ENCODE measurements around the gene NDUFB1. TPM values are rescaled to one million over a fixed set of nuclear protein-coding genes. Genes with fewer than 3 reads are reported as not detected.

Gene NDUFB1
- total RNA-seq, 1 donor from 2014 or later, result 88.2 TPM

- TF ChIP-seq CTCF (IDR thresholded peaks at IDR 0.05), result no peak
- Mint-ChIP-seq H3K4me3 (no peak overlapping the region), H3K36me3 (ENCODE audit: low read depth) (peaks cover 6% of the 10 kb centered on the region), H3K4me1 (peaks cover 53% of the 10 kb centered on the region), H3K27ac (no peak overlapping the region), H3K27me3 (no peaks in the 10 kb centered on the region), H3K9me3 (no peaks in the 10 kb centered on the region)
- intact Hi-C loops (cut with micrococcal nuclease), result loop anchor here (10.0 kb wide), 1 partner anchor 1081 kb away; the partner anchor contains the start of genes LYSET and MOAP1
- ChIA-PET CTCF (no interaction called here), POLR2A (no interaction called here)
- DNase-seq (no peak), ATAC-seq (ENCODE audit: low read depth) (no peak)
Observed at GRCh38 chr14:92103363-92103989, 18.0 kb downstream of the NDUFB1 start.

GRCh38 chr14:92099802-92100201, 21.7 kb downstream of the NDUFB1 start:
- H3K36me3 Mint-ChIP-seq (ENCODE audit: low read depth), result peaks cover 10% of the 10 kb centered on the region
- no peaks in the 10 kb centered on the region for H3K27me3 Mint-ChIP-seq
- H3K27ac Mint-ChIP-seq, result no peak overlapping the region
- ChIA-PET CTCF (no interaction called here), POLR2A (interaction anchor here (1.6 kb wide), 1 partner anchor 23 kb away, joined by 3 read pairs; the partner anchor contains the start of gene CPSF2)
- H3K4me1 Mint-ChIP-seq, result peaks cover 29% of the 10 kb centered on the region
- H3K9me3 Mint-ChIP-seq, result no peaks in the 10 kb centered on the region
- no peak for ATAC-seq (ENCODE audit: low read depth)
- intact Hi-C loops (cut with micrococcal nuclease), result loop anchor here (10.0 kb wide), 1 partner anchor 1085 kb away; the partner anchor contains the start of genes LYSET and MOAP1
- no peak for TF ChIP-seq CTCF (IDR thresholded peaks at IDR 0.05)
- no peak for DNase-seq
- H3K4me3 Mint-ChIP-seq, result no peak overlapping the region

- POLR2A ChIA-PET, result interaction anchor here (0.6 kb wide), 2 partner anchors 15 to 81 kb away, joined by 3 read pairs; no protein-coding TSS in a partner anchor
- H3K36me3 Mint-ChIP-seq (ENCODE audit: low read depth), result peaks cover 35% of the 10 kb centered on the region
- no peak for TF ChIP-seq CTCF (IDR thresholded peaks at IDR 0.05)
Observed at GRCh38 chr14:92093320-92093719, 28.2 kb downstream of the NDUFB1 start.

GRCh38 chr14:92088494-92088893, 33.0 kb downstream of the NDUFB1 start:
- TF ChIP-seq CTCF (IDR thresholded peaks at IDR 0.05), result no peak
- no peak for ATAC-seq (ENCODE audit: low read depth)
- Mint-ChIP-seq H3K36me3 (ENCODE audit: low read depth) (peaks cover 59% of the 10 kb centered on the region), H3K27me3 (no peaks in the 10 kb centered on the region), H3K4me3 (no peak overlapping the region), H3K4me1 (no peaks in the 10 kb centered on the region), H3K27ac (no peak overlapping the region), H3K9me3 (no peaks in the 10 kb centered on the region)
- no peak for DNase-seq
- intact Hi-C loops (cut with micrococcal nuclease), result no loop called here
- POLR2A ChIA-PET, result interaction anchor here (0.7 kb wide), 1 partner anchor 19 kb away, joined by 3 read pairs; no protein-coding TSS in a partner anchor
- CTCF ChIA-PET, result no interaction called here

More at GRCh38 chr14:92093320-92093719, 28.2 kb downstream of the NDUFB1 start:
- intact Hi-C loops (cut with micrococcal nuclease), result loop anchor here (2.0 kb wide), 1 partner anchor 363 kb away; no protein-coding TSS in a partner anchor
- no peak for ATAC-seq (ENCODE audit: low read depth)
- H3K4me3 Mint-ChIP-seq, result no peak overlapping the region
- no peaks in the 10 kb centered on the region for H3K9me3 Mint-ChIP-seq
- DNase-seq, result no peak
- H3K27ac Mint-ChIP-seq, result no peak overlapping the region
- no peaks in the 10 kb centered on the region for H3K4me1 Mint-ChIP-seq
- H3K27me3 Mint-ChIP-seq, result no peaks in the 10 kb centered on the region
- CTCF ChIA-PET, result no interaction called here

GRCh38 chr14:92074555-92074954, 47.0 kb downstream of the NDUFB1 start:
- ChIA-PET CTCF (no interaction called here), POLR2A (no interaction called here)
- no peak for TF ChIP-seq CTCF (IDR thresholded peaks at IDR 0.05)
- peaks cover 65% of the 10 kb centered on the region for H3K36me3 Mint-ChIP-seq (ENCODE audit: low read depth)
- no peak for DNase-seq
- no peaks in the 10 kb centered on the region for H3K9me3 Mint-ChIP-seq
- H3K4me1 Mint-ChIP-seq, result no peaks in the 10 kb centered on the region
- no peak for ATAC-seq (ENCODE audit: low read depth)
- intact Hi-C loops (cut with micrococcal nuclease), result no loop called here
- H3K27me3 Mint-ChIP-seq, result no peaks in the 10 kb centered on the region
- H3K4me3 Mint-ChIP-seq, result no peak overlapping the region
- H3K27ac Mint-ChIP-seq, result no peak overlapping the region

Other genes with a start within 250 kb of the NDUFB1 start
- gene FBLN5, start 174.0 kb downstream of the NDUFB1 start, total RNA-seq, result not detected in 2 replicates
- 46.2 and 59.5 TPM in 2 replicates for gene TRIP11, start 81.6 kb downstream of the NDUFB1 start, total RNA-seq
- 23.8 and 29.3 TPM in 2 replicates for gene ATXN3, start 15.1 kb downstream of the NDUFB1 start, total RNA-seq
- gene CPSF2, start 263 bp upstream of the NDUFB1 start, total RNA-seq, result 46.9 and 53.2 TPM in 2 replicates
- gene SLC24A4, start 201.5 kb upstream of the NDUFB1 start, total RNA-seq, result 0.05 and 0.09 TPM in 2 replicates

Data from activated B cell treated with CpG ODN at 0.5 μM for 24 hours (primary cell).